Liver (tissue), 9 donors: ENCODE data around the gene SAMD4A. TPM values are rescaled to one million over a fixed set of nuclear protein-coding genes. Genes with fewer than 3 reads are reported as not detected.

Experiments
- DNase-seq: peaks from one replicate; pipeline ENCODE4 v3.0.0-alpha.2; 2017; ENCODE audit warnings: low spot score
- H3K27ac ChIP-seq, 2 donors: one replicate each; pipeline ENCODE4 v1.7.0; 2013; ENCODE audit warnings: inconsistent platforms in 2 of 2, low read length in 2 of 2, control low read depth in 1 of 2, low read depth in 1 of 2, mild to moderate bottlenecking in 1 of 2
- H3K27me3 ChIP-seq, 4 donors: one replicate each; pipeline versions ENCODE4 v1.6.1 to v1.7.0; 2013; ENCODE audit warnings: low read length in 3 of 4, inconsistent platforms in 1 of 4, mild to moderate bottlenecking in 1 of 4, moderate library complexity in 1 of 4; ENCODE audit not compliant: control insufficient read depth in 4 of 4, insufficient read depth in 4 of 4
- H3K36me3 ChIP-seq, 4 donors: one replicate each; pipeline versions ENCODE4 v1.6.1 to v1.7.0; 2013; ENCODE audit warnings: low read length in 3 of 4, mild to moderate bottlenecking in 3 of 4, low read depth in 1 of 4, moderate library complexity in 1 of 4; ENCODE audit not compliant: control insufficient read depth in 4 of 4, insufficient read depth in 3 of 4
- H3K4me1 ChIP-seq, 4 donors: one replicate each; pipeline versions ENCODE4 v1.6.1 to v1.7.0; 2013; ENCODE audit warnings: low read length in 3 of 4, mild to moderate bottlenecking in 3 of 4, moderate library complexity in 1 of 4; ENCODE audit not compliant: control insufficient read depth in 4 of 4, insufficient read depth in 4 of 4
- H3K4me3 ChIP-seq, 3 donors: one replicate each; pipeline versions ENCODE4 v1.6.1 to v1.7.0; 2013; ENCODE audit warnings: low read length in 3 of 3, control low read depth in 1 of 3, low read depth in 1 of 3, mild to moderate bottlenecking in 1 of 3
- H3K9ac ChIP-seq, 2 donors: one replicate each; pipeline ENCODE4 v1.7.0; 2013; ENCODE audit warnings: low read length in 2 of 2, mild to moderate bottlenecking in 2 of 2, moderate library complexity in 2 of 2, control low read depth in 1 of 2, low read depth in 1 of 2
- H3K9me3 ChIP-seq, 4 donors: one replicate each; pipeline versions ENCODE4 v1.6.1 to v1.7.0; 2013; ENCODE audit warnings: low read length in 3 of 4; ENCODE audit not compliant: control insufficient read depth in 4 of 4
- EGR1 ChIP-seq, 2 donors: IDR thresholded peaks; 2 replicates each; pipeline ENCODE4 v1.6.1; 2016 to 2018; ENCODE audit warnings: antibody characterized with exemption in 2 of 2, low read depth in 2 of 2
- FOXA1 ChIP-seq: IDR thresholded peaks from 2 replicates; pipeline ENCODE4 v1.6.1; 2016; ENCODE audit warnings: antibody characterized with exemption
- FOXA2 ChIP-seq: IDR thresholded peaks from 2 replicates; pipeline ENCODE4 v1.6.1; 2016; ENCODE audit warnings: antibody characterized with exemption
- GABPA ChIP-seq, 2 donors: IDR thresholded peaks in 1 of 2; conservative IDR thresholded peaks in 1 of 2; 2 replicates each; pipeline ENCODE4 v1.6.1; 2016; ENCODE audit warnings: antibody characterized with exemption in 2 of 2, mild to moderate bottlenecking in 1 of 2, moderate library complexity in 1 of 2
- HNF4A ChIP-seq, 2 donors: conservative IDR thresholded peaks; 2 replicates each; pipeline ENCODE4 v1.6.1; 2016; ENCODE audit warnings: antibody characterized with exemption in 2 of 2, mild to moderate bottlenecking in 2 of 2
- HNF4G ChIP-seq: IDR thresholded peaks from 2 replicates; pipeline ENCODE4 v1.6.1; 2016; ENCODE audit warnings: antibody characterized with exemption
- JUND ChIP-seq, 2 donors: IDR thresholded peaks; 2 replicates each; pipeline ENCODE4 v1.6.1; 2016; ENCODE audit warnings: antibody characterized with exemption in 2 of 2
- NR2F2 ChIP-seq: IDR thresholded peaks from 2 replicates; pipeline ENCODE4 v1.6.1; 2016; ENCODE audit warnings: antibody characterized with exemption
- RAD21 ChIP-seq, 2 donors: IDR thresholded peaks; 2 replicates each; pipeline ENCODE4 v1.6.1; 2016; ENCODE audit warnings: antibody characterized with exemption in 2 of 2, mild to moderate bottlenecking in 2 of 2
- RXRA ChIP-seq, 2 donors: IDR thresholded peaks; 2 replicates each; pipeline ENCODE4 v1.6.1; 2017 to 2018; ENCODE audit warnings: antibody characterized with exemption in 2 of 2, mild to moderate bottlenecking in 1 of 2
- SP1 ChIP-seq: IDR thresholded peaks from 2 replicates; pipeline ENCODE4 v1.6.1; 2018; ENCODE audit warnings: antibody characterized with exemption, mild to moderate bottlenecking
- TAF1 ChIP-seq: conservative IDR thresholded peaks from 2 replicates; pipeline ENCODE4 v1.6.1; 2016; ENCODE audit warnings: antibody characterized with exemption, mild to moderate bottlenecking
- YY1 ChIP-seq: IDR thresholded peaks from 2 replicates; pipeline ENCODE4 v1.6.1; 2016; ENCODE audit warnings: antibody characterized with exemption, mild to moderate bottlenecking
- polyA plus RNA-seq, 2 donors: library from polyadenylated mRNA; stranded (reverse) in 1 of 2; unstranded in 1 of 2; fragments of 200-250 nt in 1 of 2; fragments of >200 nt in 1 of 2; fragmentation: Nextera tagmentation in 1 of 2; extraction: Ambion mirVana in 1 of 2; gene quantifications; one replicate each; pipeline versions ENCODE4 v1.2.1 to v1.2.3, GENCODE V29; 2013 to 2015
- total RNA-seq, 2 donors: library from RNA; depleted of rRNA; stranded (reverse); fragments of >200 nt; gene quantifications; one replicate each; pipeline ENCODE4 v1.2.3, GENCODE V29; 2014
- TF ChIP-seq, protein P1 (sequence below): IDR thresholded peaks from 2 replicates; pipeline ENCODE4 v1.6.1; 2016; ENCODE audit warnings: antibody characterized with exemption
- TF ChIP-seq, protein P2 (sequence below): IDR thresholded peaks from 2 replicates; pipeline ENCODE4 v1.6.1; 2016; ENCODE audit warnings: antibody characterized with exemption
- TF ChIP-seq, protein P3 (sequence below): fragments of 150-350 bp; IDR thresholded peaks from 2 replicates; pipeline ENCODE4 v1.5.1; 2017; ENCODE audit warnings: improper control_type of control experiment, low read depth, low read length; ENCODE audit not compliant: missing input control
- TF ChIP-seq, protein P4 (sequence below): IDR thresholded peaks from 2 replicates; pipeline ENCODE4 v1.6.1; 2016; ENCODE audit warnings: antibody characterized with exemption
- TF ChIP-seq, protein P5 (sequence below): IDR thresholded peaks from 2 replicates; pipeline ENCODE4 v1.6.1; 2016; ENCODE audit warnings: antibody characterized with exemption, mild to moderate bottlenecking
- donor health status: healthy.
- donor health status: healthy.
- donor health status: healthy.
- donor health status: healthy.
- donor health status: healthy.

Gene SAMD4A
- total and polyA plus RNA-seq, 4 donors = 4.3 to 17.8 (median 8.1) TPM

DNA sequence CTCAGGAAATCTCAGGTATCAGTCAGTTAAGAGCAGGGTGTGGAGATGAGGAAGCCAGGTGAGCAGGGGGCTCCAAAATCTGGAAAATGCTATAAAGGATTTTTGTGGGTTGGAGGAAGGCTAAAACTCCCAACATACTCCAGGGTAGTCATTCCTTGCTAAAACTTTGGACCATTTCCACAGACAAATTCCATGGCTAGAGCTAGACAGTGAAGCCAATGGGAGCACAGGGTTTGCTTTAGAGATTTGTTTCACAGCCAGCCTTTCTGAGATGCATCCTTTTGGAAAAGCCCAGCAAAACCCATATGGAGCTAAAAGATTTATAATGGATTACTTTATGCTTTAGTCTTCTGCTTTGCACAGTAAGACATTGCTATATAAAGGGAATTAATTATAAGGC, 146.5 kb downstream of the SAMD4A start:
- Histone ChIP-seq H3K9ac (no peak overlapping the region), H3K27me3 (no peaks in the 10 kb centered on the region), H3K4me3 (no peak overlapping the region), H3K9me3 (no peaks in the 10 kb centered on the region), H3K4me1 (peaks cover 8 to 52% (median 37%) of the 10 kb centered on the region in 4 donors), H3K36me3 (no peaks in the 10 kb centered on the region), H3K27ac (no peak overlapping the region)
- DNase-seq = no peak
- TF ChIP-seq, protein P1, sequence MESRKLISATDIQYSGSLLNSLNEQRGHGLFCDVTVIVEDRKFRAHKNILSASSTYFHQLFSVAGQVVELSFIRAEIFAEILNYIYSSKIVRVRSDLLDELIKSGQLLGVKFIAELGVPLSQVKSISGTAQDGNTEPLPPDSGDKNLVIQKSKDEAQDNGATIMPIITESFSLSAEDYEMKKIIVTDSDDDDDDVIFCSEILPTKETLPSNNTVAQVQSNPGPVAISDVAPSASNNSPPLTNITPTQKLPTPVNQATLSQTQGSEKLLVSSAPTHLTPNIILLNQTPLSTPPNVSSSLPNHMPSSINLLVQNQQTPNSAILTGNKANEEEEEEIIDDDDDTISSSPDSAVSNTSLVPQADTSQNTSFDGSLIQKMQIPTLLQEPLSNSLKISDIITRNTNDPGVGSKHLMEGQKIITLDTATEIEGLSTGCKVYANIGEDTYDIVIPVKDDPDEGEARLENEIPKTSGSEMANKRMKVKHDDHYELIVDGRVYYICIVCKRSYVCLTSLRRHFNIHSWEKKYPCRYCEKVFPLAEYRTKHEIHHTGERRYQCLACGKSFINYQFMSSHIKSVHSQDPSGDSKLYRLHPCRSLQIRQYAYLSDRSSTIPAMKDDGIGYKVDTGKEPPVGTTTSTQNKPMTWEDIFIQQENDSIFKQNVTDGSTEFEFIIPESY = no peak
- no peak for TF ChIP-seq GABPA (IDR thresholded peaks at IDR 0.05 in 1 of 2, conservative IDR thresholded peaks at IDR 0.05 in 1 of 2)
- TF ChIP-seq RAD21 (IDR thresholded peaks at IDR 0.05) = no peak
- TF ChIP-seq HNF4G = no peak
- no peak for TF ChIP-seq TAF1
- no peak for TF ChIP-seq FOXA2
- TF ChIP-seq, protein P2, sequence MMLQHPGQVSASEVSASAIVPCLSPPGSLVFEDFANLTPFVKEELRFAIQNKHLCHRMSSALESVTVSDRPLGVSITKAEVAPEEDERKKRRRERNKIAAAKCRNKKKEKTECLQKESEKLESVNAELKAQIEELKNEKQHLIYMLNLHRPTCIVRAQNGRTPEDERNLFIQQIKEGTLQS = no peak
- TF ChIP-seq, protein P3, sequence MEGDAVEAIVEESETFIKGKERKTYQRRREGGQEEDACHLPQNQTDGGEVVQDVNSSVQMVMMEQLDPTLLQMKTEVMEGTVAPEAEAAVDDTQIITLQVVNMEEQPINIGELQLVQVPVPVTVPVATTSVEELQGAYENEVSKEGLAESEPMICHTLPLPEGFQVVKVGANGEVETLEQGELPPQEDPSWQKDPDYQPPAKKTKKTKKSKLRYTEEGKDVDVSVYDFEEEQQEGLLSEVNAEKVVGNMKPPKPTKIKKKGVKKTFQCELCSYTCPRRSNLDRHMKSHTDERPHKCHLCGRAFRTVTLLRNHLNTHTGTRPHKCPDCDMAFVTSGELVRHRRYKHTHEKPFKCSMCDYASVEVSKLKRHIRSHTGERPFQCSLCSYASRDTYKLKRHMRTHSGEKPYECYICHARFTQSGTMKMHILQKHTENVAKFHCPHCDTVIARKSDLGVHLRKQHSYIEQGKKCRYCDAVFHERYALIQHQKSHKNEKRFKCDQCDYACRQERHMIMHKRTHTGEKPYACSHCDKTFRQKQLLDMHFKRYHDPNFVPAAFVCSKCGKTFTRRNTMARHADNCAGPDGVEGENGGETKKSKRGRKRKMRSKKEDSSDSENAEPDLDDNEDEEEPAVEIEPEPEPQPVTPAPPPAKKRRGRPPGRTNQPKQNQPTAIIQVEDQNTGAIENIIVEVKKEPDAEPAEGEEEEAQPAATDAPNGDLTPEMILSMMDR = no peak
- TF ChIP-seq NR2F2 = no peak
- TF ChIP-seq HNF4A (conservative IDR thresholded peaks at IDR 0.05) = no peak
- TF ChIP-seq JUND (IDR thresholded peaks at IDR 0.05) = no peak
- TF ChIP-seq EGR1 (IDR thresholded peaks at IDR 0.05; ENCODE audit: low read depth in 2 of 2) = no peak
- no peak for TF ChIP-seq FOXA1
- no peak for TF ChIP-seq SP1
- no peak for TF ChIP-seq YY1
- TF ChIP-seq, protein P4, sequence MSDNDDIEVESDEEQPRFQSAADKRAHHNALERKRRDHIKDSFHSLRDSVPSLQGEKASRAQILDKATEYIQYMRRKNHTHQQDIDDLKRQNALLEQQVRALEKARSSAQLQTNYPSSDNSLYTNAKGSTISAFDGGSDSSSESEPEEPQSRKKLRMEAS = no peak
- TF ChIP-seq RXRA (IDR thresholded peaks at IDR 0.05) = no peak
- TF ChIP-seq, protein P5, sequence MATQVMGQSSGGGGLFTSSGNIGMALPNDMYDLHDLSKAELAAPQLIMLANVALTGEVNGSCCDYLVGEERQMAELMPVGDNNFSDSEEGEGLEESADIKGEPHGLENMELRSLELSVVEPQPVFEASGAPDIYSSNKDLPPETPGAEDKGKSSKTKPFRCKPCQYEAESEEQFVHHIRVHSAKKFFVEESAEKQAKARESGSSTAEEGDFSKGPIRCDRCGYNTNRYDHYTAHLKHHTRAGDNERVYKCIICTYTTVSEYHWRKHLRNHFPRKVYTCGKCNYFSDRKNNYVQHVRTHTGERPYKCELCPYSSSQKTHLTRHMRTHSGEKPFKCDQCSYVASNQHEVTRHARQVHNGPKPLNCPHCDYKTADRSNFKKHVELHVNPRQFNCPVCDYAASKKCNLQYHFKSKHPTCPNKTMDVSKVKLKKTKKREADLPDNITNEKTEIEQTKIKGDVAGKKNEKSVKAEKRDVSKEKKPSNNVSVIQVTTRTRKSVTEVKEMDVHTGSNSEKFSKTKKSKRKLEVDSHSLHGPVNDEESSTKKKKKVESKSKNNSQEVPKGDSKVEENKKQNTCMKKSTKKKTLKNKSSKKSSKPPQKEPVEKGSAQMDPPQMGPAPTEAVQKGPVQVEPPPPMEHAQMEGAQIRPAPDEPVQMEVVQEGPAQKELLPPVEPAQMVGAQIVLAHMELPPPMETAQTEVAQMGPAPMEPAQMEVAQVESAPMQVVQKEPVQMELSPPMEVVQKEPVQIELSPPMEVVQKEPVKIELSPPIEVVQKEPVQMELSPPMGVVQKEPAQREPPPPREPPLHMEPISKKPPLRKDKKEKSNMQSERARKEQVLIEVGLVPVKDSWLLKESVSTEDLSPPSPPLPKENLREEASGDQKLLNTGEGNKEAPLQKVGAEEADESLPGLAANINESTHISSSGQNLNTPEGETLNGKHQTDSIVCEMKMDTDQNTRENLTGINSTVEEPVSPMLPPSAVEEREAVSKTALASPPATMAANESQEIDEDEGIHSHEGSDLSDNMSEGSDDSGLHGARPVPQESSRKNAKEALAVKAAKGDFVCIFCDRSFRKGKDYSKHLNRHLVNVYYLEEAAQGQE = no peak
